NCI-H748 (cell line): ENCODE results near the gene ZNF700.
"Not testable (repeated sequence)": the region's sequence is repeated elsewhere in the genome, so short reads cannot be mapped to it uniquely, and the experiment has no call there.

Source experiments
- DNase-seq: peaks from one replicate; lab custom pipeline; 2025; ENCODE audit not compliant: unreplicated experiment; lab: John Stamatoyannopoulos, UW

The ZNF700 gene

DNA sequence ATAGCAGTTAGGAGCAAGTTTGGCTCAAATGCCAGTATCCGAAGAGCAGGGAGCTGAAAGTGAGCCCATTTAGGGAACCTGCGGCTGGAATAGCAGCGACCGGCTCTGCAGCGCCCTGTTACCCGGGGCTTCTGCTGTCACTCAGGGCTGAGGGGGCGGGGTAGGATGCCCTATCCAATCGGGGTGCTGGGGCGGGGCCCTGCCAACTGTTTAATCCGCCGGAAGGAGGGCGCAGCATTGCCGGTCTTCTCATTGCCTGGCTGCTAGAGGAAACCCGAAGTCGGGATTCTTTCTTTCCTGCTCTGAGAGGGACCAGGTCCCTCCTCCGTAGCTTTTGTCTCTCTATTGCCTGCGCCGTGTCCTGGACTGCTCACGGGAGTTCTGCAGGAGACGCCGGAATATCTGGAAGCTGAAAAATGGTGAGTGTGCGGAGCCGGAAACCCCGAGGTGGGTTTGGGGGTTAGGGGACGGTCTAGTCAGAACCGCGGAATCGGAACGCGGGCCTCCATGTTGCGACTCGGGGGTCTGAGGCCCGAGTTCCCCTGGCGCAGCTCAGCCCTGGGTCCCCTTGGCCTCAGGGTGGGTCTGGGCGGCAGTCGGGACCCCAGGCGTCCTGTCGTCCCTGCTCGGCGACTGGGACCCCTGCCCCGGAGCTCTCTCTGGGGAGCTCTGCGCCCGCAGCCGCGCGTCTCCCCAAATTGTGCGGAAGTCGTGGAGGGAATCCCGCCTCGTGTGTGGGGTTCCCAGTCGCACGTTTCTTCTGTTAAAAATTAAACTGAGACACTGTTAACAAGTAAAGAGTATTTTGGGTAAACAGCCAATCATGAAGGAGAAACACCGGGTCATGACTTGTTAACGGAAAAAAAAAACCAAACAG lies 62.7 kb downstream of the ZNF700 start:
- DNase-seq, result peak; percentile 92

DNA sequence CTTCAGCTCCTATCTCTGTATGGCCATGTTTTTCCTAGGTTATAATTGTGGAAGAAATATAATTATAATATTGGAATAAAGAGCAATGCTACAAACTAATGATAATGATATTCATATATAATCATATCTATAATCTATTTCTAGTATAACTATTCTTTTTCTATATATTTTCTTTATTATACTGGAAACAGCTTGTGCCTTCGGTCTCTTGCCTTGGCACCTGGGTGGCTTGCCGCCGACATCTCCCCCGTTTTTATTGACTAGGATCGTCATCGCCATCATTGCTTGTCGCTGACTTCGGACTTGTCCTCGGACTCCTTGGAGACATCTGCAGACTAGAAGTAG lies 64.2 kb downstream of the ZNF700 start:
- no peak for DNase-seq

- not testable (repeated sequence) for DNase-seq
Observed at GRCh38 chr19:11991921-11992320, 67.0 kb downstream of the ZNF700 start.

DNA sequence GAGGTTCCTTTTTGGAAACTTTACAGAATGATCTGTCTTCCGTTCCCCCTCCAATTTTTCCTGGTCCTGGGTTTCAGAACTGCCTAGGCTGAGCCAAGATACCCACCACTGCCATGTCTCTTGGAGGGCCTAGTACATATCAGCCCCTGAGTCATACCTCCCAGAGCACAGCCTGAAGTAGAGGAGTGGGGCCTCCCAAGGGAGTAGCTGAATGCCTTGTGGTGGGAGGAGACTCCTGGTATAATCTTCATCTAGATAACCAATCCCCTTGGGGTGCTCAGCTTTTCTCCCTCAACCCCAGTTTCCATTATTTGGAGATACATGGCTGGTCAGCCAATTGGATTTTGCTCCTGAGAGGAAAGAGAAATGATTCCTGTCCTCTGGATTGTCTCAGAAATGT lies 70.3 kb downstream of the ZNF700 start:
- no peak for DNase-seq
